ENCODE results near the gene KCNK10.

KCNK10 gene

GRCh38 chr14:88156127-88156526 lies 166.9 kb downstream of the KCNK10 start:
- no peak overlapping the region for H3K4me3 Mint-ChIP-seq
- H3K36me3 Mint-ChIP-seq = no peaks in the 10 kb centered on the region
- peaks cover 1% of the 10 kb centered on the region for H3K27me3 Mint-ChIP-seq
- no peaks in the 10 kb centered on the region for H3K9me3 Mint-ChIP-seq
- H3K27ac Mint-ChIP-seq = no peak overlapping the region
- no peaks in the 10 kb centered on the region for H3K4me1 Mint-ChIP-seq

GRCh38 chr14:88154926-88155325 lies 168.1 kb downstream of the KCNK10 start:
- Mint-ChIP-seq H3K4me1 (no peaks in the 10 kb centered on the region), H3K27ac (no peak overlapping the region), H3K9me3 (no peaks in the 10 kb centered on the region), H3K27me3 (no peaks in the 10 kb centered on the region), H3K4me3 (no peak overlapping the region), H3K36me3 (no peaks in the 10 kb centered on the region)

GRCh38 chr14:88154321-88154720 lies 168.7 kb downstream of the KCNK10 start:
- no peak overlapping the region for H3K4me3 Mint-ChIP-seq
- no peaks in the 10 kb centered on the region for H3K9me3 Mint-ChIP-seq
- H3K36me3 Mint-ChIP-seq = no peaks in the 10 kb centered on the region
- no peaks in the 10 kb centered on the region for H3K4me1 Mint-ChIP-seq
- H3K27ac Mint-ChIP-seq = no peak overlapping the region
- H3K27me3 Mint-ChIP-seq = no peaks in the 10 kb centered on the region

DNA sequence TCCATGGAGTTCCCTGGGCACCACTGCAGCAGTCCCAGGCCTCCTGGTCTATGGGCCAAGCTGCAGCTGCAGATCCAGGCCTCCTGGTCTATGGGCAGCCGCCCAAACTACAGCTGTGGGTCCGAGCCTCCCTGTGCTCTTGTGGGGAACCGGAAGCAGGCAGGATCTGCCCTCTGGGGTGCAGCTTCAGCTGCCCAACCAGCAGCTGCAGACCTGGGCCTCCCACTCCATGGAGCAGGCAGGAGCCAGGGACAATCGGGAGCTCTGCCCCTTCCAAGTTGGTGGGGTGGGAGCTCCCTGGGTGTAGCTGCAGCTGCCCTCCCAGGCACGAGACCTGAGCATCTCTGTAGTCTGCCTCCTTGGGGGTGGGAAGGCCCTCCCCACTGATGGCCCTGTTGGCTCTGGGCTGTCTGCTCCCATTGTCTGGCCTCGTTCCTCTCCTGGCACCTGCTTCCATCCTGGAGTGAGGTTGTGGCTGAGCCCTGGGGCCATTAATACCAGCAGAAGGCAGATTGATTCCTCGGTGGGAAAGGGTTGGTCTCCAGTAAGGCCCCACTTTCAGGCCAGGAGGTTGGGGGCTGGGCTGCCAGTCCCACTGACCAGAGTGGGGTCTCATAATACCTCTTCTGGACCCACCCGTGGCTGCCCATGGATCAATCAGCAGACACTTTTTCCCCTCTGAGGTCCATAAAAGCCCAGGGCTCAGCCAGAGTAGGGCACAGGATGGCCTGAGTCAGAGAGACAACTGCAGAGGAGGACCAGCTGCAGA lies 176.0 kb downstream of the KCNK10 start:
- H3K27me3 Mint-ChIP-seq = no peaks in the 10 kb centered on the region
- H3K4me1 Mint-ChIP-seq = no peaks in the 10 kb centered on the region
- H3K36me3 Mint-ChIP-seq = no peaks in the 10 kb centered on the region
- no peak overlapping the region for H3K4me3 Mint-ChIP-seq
- H3K27ac Mint-ChIP-seq = no peak overlapping the region
- no peaks in the 10 kb centered on the region for H3K9me3 Mint-ChIP-seq

DNA sequence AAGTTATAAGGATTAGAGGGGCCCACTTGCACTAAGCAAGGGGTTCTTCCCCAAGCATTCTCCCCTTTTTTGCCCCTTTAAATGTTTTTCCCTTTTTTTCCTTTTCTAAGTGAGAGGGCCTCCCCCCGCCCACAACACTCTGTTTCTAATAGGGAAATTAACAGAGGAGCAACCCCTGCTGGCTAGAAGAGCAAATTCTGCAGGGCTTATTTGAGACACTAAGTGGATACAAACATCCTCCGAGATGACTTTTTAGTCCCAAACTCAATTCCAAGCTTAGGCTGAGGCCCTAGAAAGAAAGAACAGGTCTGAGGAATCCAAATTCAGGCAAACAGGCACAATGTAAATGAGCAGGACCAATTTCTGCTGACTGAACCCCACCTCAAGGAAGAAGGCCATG lies 179.3 kb downstream of the KCNK10 start:
- no peaks in the 10 kb centered on the region for H3K9me3 Mint-ChIP-seq
- no peaks in the 10 kb centered on the region for H3K36me3 Mint-ChIP-seq
- H3K27me3 Mint-ChIP-seq = no peaks in the 10 kb centered on the region
- no peaks in the 10 kb centered on the region for H3K4me1 Mint-ChIP-seq
- no peak overlapping the region for H3K27ac Mint-ChIP-seq
- H3K4me3 Mint-ChIP-seq = no peak overlapping the region

DNA sequence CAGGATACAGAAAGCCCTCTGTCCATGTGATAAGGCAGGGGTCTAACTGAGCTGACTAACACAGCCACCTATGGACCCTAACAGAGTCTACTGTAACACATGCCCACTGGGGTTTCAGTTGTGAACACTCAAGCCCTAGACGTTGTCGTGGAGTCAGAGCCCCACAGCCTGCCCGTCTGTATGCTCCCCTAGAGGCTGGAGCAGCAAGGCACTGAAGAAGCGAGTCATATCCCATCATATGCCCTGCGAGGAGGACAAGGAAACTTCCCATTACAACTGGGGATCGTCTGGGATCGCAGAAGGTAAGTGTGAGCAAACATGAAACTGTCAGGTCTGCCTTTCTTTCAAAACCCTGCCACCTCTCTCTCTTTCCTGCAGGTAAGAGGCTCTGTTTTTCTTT lies 180.1 kb downstream of the KCNK10 start:
- H3K4me3 Mint-ChIP-seq = no peak overlapping the region
- no peaks in the 10 kb centered on the region for H3K36me3 Mint-ChIP-seq
- H3K27me3 Mint-ChIP-seq = no peaks in the 10 kb centered on the region
- H3K4me1 Mint-ChIP-seq = no peaks in the 10 kb centered on the region
- no peak overlapping the region for H3K27ac Mint-ChIP-seq
- no peaks in the 10 kb centered on the region for H3K9me3 Mint-ChIP-seq

GRCh38 chr14:88140874-88141273 lies 182.2 kb downstream of the KCNK10 start:
- Mint-ChIP-seq H3K4me3 (no peak overlapping the region), H3K27me3 (no peaks in the 10 kb centered on the region), H3K27ac (no peak overlapping the region), H3K9me3 (no peaks in the 10 kb centered on the region), H3K36me3 (no peaks in the 10 kb centered on the region), H3K4me1 (no peaks in the 10 kb centered on the region)

- Mint-ChIP-seq H3K27me3 (no peaks in the 10 kb centered on the region), H3K36me3 (no peaks in the 10 kb centered on the region), H3K4me1 (no peaks in the 10 kb centered on the region), H3K4me3 (no peak overlapping the region), H3K9me3 (no peaks in the 10 kb centered on the region), H3K27ac (no peak overlapping the region)
Measured at GRCh38 chr14:88137327-88137726, 185.7 kb downstream of the KCNK10 start.
